Lower lobe of right lung (tissue), 2 donors: ENCODE data around the gene TH. TPM values are rescaled to one million over a fixed set of nuclear protein-coding genes. Genes with fewer than 3 reads are reported as not detected.

Experiments used
- ATAC-seq, 2 donors: fragments of 200-7000 bp; cut with Tn5 transposase; one replicate each; pipeline ENCODE4 v1.9.1; 2020 to 2022; ENCODE audit warnings: mild to moderate bottlenecking in 2 of 2, moderate library complexity in 2 of 2
- DNase-seq: peaks from one replicate; pipeline ENCODE4 v3.0.0-alpha.2; 2020
- H3K27ac ChIP-seq: fragments of 200-600 bp; one replicate; pipeline ENCODE4 v1.8.0; 2022
- H3K27me3 ChIP-seq: fragments of 200-600 bp; one replicate; pipeline ENCODE4 v1.8.0; 2022; ENCODE audit warnings: low read depth
- H3K36me3 ChIP-seq: fragments of 200-600 bp; one replicate; pipeline ENCODE4 v1.8.0; 2022; ENCODE audit warnings: mild to moderate bottlenecking
- H3K4me1 ChIP-seq: fragments of 200-600 bp; one replicate; pipeline ENCODE4 v1.8.0; 2022
- H3K4me3 ChIP-seq: fragments of 200-600 bp; one replicate; pipeline ENCODE4 v1.8.0; 2022; ENCODE audit warnings: mild to moderate bottlenecking
- H3K9me3 ChIP-seq: fragments of 200-600 bp; one replicate; pipeline ENCODE4 v1.8.0; 2022
- CTCF ChIP-seq: fragments of 200-600 bp; IDR thresholded peaks from one replicate; pipeline ENCODE4 v1.8.0; 2022; ENCODE audit warnings: antibody characterized with exemption, mild to moderate bottlenecking
- intact Hi-C: fragments of 100-400 bp; cut with DNase I; formaldehyde crosslinking; loops from one replicate; pipeline ENCODE4 v1.11.0; 2022
- total RNA-seq: library from RNA; stranded (reverse); fragmentation: NEBNext Ultra II Directional; extraction: Animal tissue kit (Norgen Biotek cat#: 25700); gene quantifications from one replicate; pipeline ENCODE4 v1.2.1, GENCODE V29; 2021
- donor health status: DM: no; HTN: yes; CAD: no; lungs with severe emphysema.

TH gene
- total RNA-seq, 1 donor from 2014 or later = not detected

- DNase-seq (no peak), ATAC-seq (no peak)
These were observed 34.5 kb upstream of the TH start for GRCh38 chr11:2205981-2206690.

DNA sequence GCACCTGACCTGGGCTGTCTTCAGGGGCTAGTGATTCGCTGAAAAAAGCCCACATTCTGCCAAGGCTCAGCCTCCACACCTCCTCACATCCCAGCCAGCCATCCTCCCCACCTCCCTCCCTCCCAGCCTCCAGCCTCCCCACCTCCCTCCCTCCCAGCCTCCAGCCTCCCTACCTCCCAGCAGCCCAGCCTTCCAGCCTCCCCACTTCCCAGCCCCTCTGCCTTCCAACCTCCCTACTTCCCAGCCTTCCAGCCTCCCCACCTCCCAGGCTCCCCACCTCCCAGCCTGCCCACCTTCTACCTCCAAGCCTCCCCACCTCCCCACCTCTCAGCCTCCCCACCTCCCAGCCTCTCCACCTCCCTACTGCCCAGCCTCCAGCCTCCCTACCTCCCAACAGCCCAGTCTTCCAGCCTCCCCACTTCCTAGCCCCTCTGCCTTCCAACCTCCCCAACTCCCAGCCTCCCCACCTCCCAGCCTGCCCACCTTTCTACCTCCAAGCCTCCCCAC is 33.7 kb upstream of the TH start:
- no peak for TF ChIP-seq CTCF
- DNase-seq (no peak), ATAC-seq (no peak)
- Histone ChIP-seq H3K36me3 (no peaks in the 10 kb centered on the region), H3K4me3 (no peak overlapping the region), H3K4me1 (peaks cover 7% of the 10 kb centered on the region), H3K27me3 (peaks cover 4% of the 10 kb centered on the region), H3K9me3 (no peaks in the 10 kb centered on the region), H3K27ac (no peak overlapping the region)
- intact Hi-C loops = no loop called here

More at GRCh38 chr11:2205981-2206690, 34.5 kb upstream of the TH start:
- Histone ChIP-seq H3K9me3 (no peaks in the 10 kb centered on the region), H3K4me1 (peaks cover 7% of the 10 kb centered on the region), H3K27ac (no peak overlapping the region), H3K4me3 (no peak overlapping the region), H3K36me3 (no peaks in the 10 kb centered on the region), H3K27me3 (peaks cover 4% of the 10 kb centered on the region)
- TF ChIP-seq CTCF = no peak
- intact Hi-C loops = no loop called here

DNA sequence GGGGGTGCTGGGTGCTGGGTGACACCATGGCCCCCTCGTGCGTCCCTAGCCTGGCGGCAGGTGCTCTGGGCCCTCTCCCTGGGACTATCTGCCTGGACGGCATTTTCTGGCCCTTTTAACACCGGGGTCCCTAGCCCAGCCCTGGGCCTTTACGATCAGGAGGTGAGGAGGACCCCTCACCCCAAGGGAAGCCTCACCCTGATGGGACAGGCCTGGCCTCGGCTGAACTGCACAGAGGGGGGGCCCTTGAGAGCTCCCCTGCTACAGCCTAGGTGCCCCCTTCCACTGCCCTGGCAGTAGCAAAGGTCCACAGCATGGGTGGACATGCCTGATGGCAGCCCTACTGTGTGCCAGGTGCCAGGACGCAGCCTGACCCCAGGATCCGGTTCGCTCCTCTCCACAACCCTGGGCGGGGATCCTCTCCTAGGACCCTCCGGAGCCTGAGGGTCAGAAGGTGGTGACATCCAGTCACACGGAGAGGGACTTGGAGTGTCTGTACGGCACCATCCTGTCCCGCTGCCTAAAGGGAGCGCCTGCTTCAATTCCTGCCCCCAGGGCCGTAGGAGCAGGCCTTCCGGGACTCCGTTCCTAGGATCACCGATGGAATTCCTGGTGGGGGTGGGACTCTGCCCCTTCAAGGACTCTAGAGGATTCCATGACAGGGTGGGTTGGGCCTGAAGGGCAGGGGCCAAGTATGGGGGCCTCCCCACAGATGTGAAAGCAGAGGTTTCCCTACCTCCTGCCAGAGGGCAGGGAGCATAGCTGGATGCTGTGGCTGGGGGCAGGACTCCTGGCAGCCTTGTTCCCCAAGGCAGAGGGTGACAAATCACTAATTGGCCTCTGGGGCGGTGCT is 33.0 kb upstream of the TH start:
- TF ChIP-seq CTCF = no peak
- no peak overlapping the region for H3K27ac ChIP-seq
- DNase-seq = peak; percentile 36
- intact Hi-C loops = no loop called here
- no peaks in the 10 kb centered on the region for H3K36me3 ChIP-seq
- H3K4me1 ChIP-seq = peaks cover 7% of the 10 kb centered on the region
- H3K27me3 ChIP-seq = no peaks in the 10 kb centered on the region
- H3K9me3 ChIP-seq = no peaks in the 10 kb centered on the region
- H3K4me3 ChIP-seq = no peak overlapping the region
- ATAC-seq = no peak

- no peak for ATAC-seq
- H3K9me3 ChIP-seq = no peaks in the 10 kb centered on the region
- no peak overlapping the region for H3K4me3 ChIP-seq
- H3K4me1 ChIP-seq = peaks cover 7% of the 10 kb centered on the region
- intact Hi-C loops = no loop called here
- peak; percentile 38 for DNase-seq
- no peak overlapping the region for H3K27ac ChIP-seq
- H3K27me3 ChIP-seq = no peaks in the 10 kb centered on the region
- TF ChIP-seq CTCF = no peak
- no peaks in the 10 kb centered on the region for H3K36me3 ChIP-seq
These were observed 32.0 kb upstream of the TH start for GRCh38 chr11:2203440-2204259.

DNA sequence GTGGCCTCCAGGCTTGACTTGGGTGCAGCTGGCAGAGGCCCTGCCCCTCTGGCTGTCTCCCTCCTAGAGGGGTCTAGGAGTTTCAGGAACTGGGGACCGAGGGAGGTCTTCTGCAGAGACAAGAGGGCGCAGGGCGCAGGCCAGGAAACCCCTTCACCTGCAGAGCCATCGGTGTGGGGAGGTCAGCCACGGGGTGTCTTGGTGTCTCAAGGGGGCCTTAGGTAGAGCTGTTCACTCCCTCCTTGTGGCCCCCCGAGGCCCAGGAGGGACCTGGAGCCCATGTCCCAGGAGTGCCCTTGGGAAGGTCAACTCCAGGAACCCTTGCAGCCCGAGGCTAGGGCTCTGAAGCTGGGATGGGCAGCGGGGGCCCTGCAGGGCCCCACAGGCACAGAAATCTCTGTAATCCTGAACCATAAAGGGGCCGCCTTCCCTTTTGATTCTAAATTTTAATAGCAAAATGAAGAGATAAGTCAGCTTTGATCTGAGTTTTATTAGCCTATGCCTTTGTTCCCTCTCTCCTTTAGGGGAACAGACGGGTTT is 31.4 kb upstream of the TH start:
- no peak for DNase-seq
- peaks cover 7% of the 10 kb centered on the region for H3K4me1 ChIP-seq
- no peak for ATAC-seq
- no peaks in the 10 kb centered on the region for H3K27me3 ChIP-seq
- no peaks in the 10 kb centered on the region for H3K36me3 ChIP-seq
- no peak overlapping the region for H3K4me3 ChIP-seq
- no peak overlapping the region for H3K27ac ChIP-seq
- intact Hi-C loops = no loop called here
- TF ChIP-seq CTCF = no peak
- no peaks in the 10 kb centered on the region for H3K9me3 ChIP-seq
